ENCODE results near the gene LINC00237.
A peak's percentile ranks its signal among the peaks of the same experiment; 100 is the strongest.

The LINC00237 gene

DNA sequence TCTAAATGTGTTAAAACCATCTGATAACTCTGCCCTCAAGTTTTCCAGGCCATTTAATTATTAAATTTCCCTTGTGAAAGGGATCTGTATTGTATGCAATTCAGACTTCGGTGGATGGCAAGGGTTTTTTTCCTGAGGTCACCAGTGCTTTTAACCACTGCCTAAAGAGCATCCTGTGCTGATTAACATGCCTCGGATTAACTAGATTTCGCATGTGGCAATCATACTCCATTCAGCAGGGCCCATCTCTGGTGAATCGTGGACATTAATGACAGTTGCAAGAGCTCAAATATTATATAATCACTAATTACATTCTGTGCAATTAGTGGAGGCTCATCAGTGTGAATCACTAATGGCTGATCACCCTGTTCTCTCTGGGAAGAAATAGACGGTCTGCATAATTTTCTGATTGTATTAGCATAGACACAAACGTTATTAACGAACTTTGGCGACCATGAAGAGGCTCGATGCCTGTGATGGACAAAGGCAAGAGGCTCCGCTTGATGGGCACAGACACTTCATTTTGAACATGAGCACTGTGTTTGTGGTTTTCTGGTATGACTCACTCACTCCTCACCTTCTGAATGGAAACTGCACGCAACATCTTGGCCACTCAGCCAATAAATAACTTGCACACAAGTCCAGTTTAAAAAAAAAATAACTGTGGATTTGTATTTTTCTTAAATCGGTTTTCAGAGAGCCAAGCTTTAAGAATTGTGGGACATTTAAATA is 31.4 kb downstream of the LINC00237 start:
- TF ChIP-seq, protein P1, sequence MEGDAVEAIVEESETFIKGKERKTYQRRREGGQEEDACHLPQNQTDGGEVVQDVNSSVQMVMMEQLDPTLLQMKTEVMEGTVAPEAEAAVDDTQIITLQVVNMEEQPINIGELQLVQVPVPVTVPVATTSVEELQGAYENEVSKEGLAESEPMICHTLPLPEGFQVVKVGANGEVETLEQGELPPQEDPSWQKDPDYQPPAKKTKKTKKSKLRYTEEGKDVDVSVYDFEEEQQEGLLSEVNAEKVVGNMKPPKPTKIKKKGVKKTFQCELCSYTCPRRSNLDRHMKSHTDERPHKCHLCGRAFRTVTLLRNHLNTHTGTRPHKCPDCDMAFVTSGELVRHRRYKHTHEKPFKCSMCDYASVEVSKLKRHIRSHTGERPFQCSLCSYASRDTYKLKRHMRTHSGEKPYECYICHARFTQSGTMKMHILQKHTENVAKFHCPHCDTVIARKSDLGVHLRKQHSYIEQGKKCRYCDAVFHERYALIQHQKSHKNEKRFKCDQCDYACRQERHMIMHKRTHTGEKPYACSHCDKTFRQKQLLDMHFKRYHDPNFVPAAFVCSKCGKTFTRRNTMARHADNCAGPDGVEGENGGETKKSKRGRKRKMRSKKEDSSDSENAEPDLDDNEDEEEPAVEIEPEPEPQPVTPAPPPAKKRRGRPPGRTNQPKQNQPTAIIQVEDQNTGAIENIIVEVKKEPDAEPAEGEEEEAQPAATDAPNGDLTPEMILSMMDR (IDR thresholded peaks at IDR 0.05; ENCODE audit: control insufficient read depth, extremely low read depth, insufficient read depth), result no peak
- no peak for DNase-seq (ENCODE audit: low read depth)
- H3K4me3 ChIP-seq (ENCODE audit: low read depth, low read length), result no peak overlapping the region

DNA sequence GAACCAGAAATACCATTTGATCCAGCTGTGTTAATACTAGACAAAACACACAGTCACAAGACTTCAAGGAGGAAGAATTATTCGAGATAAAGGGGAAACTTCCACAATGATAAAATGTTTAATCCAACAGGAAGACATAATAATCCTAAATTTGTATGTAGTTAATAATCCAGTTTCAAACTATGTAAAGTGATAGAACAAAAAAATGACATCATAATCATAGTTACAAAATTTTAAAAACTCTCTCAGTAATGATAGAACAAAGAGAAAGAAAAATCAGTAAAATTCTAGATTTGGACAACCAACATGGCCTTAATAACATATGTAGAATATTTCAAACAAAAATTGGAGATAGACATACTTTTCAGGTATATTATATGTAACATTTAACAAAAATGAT is 38.9 kb downstream of the LINC00237 start:
- TF ChIP-seq, protein P1 (IDR thresholded peaks at IDR 0.05; ENCODE audit: control insufficient read depth, extremely low read depth, insufficient read depth), result no peak
- no peak for DNase-seq (ENCODE audit: low read depth)
- H3K4me3 ChIP-seq (ENCODE audit: low read depth, low read length), result no peak overlapping the region

DNA sequence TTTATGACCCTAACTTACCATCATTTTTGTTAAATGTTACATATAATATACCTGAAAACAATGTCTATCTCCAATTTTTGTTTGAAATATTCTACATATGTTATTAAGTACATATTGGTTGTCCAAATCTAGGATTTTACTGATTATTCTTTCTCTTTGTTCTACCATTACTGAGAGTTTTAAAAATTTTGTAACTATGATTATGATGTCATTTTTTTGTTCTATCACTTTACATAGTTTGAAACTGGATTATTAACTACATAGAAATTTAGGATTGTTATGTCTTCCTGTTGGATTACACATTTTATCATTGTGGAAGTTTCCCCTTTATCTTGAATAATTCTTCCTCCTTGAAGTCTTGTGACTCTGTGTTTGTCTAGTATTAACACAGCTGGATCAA is 41.2 kb downstream of the LINC00237 start:
- TF ChIP-seq, protein P1 (IDR thresholded peaks at IDR 0.05; ENCODE audit: control insufficient read depth, extremely low read depth, insufficient read depth), result no peak
- H3K4me3 ChIP-seq (ENCODE audit: low read depth, low read length), result no peak overlapping the region
- no peak for DNase-seq (ENCODE audit: low read depth)

DNA sequence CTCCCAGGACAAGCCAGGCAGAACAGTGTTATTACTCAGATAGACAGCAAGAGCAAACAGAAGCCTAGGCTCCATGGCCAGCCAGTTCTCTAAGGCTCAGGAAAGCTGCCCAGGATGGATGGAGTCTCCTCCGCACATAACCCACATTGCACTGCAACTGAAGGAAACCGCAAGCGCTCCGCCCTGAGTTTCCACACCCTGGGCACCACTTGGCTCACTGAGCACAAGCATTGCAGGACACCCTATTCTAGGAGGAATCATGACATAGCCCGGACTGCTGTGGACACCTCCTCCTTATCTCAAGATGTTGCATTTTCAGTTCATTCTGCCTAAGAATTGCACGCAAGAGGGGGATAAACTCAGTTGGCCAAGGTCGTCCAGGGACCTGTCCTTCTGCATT is 42.9 kb downstream of the LINC00237 start:
- TF ChIP-seq, protein P1 (IDR thresholded peaks at IDR 0.05; ENCODE audit: control insufficient read depth, extremely low read depth, insufficient read depth), result no peak
- no peak overlapping the region for H3K4me3 ChIP-seq (ENCODE audit: low read depth, low read length)
- no peak for DNase-seq (ENCODE audit: low read depth)

DNA sequence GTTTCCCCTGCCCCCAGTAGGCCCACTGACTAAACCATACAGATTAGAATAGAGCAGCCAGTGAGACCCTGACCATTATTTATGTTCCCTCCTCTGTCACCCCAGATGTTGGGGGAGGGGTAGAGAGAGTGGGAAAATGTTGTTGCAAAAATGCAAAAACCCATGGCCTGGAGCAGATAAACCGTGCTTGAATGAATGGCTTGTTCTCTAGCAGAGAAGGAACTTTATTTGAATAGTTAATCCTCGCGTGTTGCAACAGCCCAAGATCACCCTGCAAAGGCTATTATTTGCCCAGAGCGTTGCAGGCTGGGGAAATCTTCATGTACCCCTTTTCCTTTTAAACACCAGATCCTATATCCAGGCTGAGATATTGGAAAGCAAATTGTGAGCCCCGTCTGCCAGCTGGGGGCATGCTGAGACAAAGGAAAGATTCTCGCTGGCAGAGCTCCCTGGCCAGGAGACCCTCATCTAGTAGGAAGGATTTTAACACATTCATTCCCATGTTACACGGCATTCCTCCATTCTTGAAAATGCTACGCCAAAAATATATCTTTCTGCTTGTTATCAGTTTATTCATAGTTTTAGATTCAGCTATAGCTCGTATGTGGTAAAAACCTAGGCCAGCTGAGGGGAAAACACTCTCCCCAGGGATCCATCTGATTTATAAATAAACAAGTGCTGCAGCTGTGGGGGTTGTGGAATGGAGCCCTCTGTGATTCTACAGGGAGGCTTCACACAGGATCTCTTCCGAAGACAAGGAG is 53.0 kb downstream of the LINC00237 start:
- DNase-seq (ENCODE audit: low read depth), result no peak

DNA sequence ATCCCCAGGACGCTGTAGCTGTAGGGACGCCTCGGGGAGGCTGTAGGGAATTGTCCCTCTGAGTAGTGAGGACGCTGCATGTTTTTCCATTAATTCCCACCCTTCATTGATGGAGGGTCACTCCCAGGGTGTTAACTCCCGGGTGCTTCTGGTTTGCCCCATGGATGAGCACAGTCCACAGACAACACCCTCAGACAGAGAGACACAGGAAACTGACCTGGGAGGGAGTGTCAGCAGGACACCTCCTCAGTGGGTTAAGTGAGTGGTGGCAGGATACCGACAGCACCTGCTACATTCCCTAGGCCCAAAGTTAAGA is 53.5 kb downstream of the LINC00237 start:
- H3K4me3 ChIP-seq (ENCODE audit: low read depth, low read length), result no peak overlapping the region
- DNase-seq (ENCODE audit: low read depth), result no peak
- TF ChIP-seq, protein P1 (IDR thresholded peaks at IDR 0.05; ENCODE audit: control insufficient read depth, extremely low read depth, insufficient read depth), result no peak

More for the DNA sequence above, 53.0 kb downstream of the LINC00237 start:
- TF ChIP-seq, protein P1 (IDR thresholded peaks at IDR 0.05; ENCODE audit: control insufficient read depth, extremely low read depth, insufficient read depth), result 0 out of 2 replicates have a peak, but pooled peaks have one; percentile 18
- H3K4me3 ChIP-seq (ENCODE audit: low read depth, low read length), result no peak overlapping the region

Data from LNCaP clone FGC (cell line).